AG04450 (cell line): ENCODE measurements around the gene VIPR2. TPM values are rescaled to one million over a fixed set of nuclear protein-coding genes. Genes with fewer than 3 reads are reported as not detected.

Source experiments
- CTCF ChIA-PET: fragments of 300-600, 350-600 bp; formaldehyde crosslinking; extraction: SDS; loops from one replicate; lab custom pipeline; 2022; ENCODE audit warnings: antibody characterized with exemption, inconsistent platforms; lab: Charles Lee
- POLR2A ChIA-PET: fragments of 350-600 bp; formaldehyde crosslinking; extraction: SDS; loops from one replicate; lab custom pipeline; 2021; ENCODE audit warnings: antibody characterized with exemption, inconsistent platforms; lab: Yijun Ruan, JAX
- DNase-seq: peaks from one replicate; pipeline ENCODE4 v3.0.0-alpha.2; 2011; ENCODE audit warnings: low read depth, low spot score
- H3K27ac ChIP-seq: one replicate; pipeline ENCODE4 v1.5.1; 2012; ENCODE audit warnings: low read depth, low read length, control low read depth
- H3K27me3 ChIP-seq: one replicate; pipeline ENCODE4 v1.6.0; 2012; ENCODE audit warnings: low read length; ENCODE audit not compliant: control insufficient read depth, insufficient read depth
- H3K4me3 ChIP-seq: 2 replicates; pipeline ENCODE4 v1.5.1; 2011; ENCODE audit warnings: mild to moderate bottlenecking, low read depth, low read length, control low read depth
- H3K9me3 ChIP-seq: 2 replicates; pipeline ENCODE4 v1.5.1; 2012; ENCODE audit warnings: low read length; ENCODE audit not compliant: control insufficient read depth, insufficient read depth
- polyA plus RNA-seq: library from polyadenylated mRNA; depleted of rRNA; stranded (reverse); fragments of >200 nt; gene quantifications from 2 replicates; pipeline ENCODE4 v1.2.3, GENCODE V29; 2011
- TF ChIP-seq, protein P1 (sequence below): IDR thresholded peaks from 2 replicates; pipeline ENCODE4 v1.5.1; 2011; ENCODE audit warnings: low read depth, low read length, control low read depth, inconsistent platforms

VIPR2 gene
- polyA plus RNA-seq, 1 experiment: not detected

DNA sequence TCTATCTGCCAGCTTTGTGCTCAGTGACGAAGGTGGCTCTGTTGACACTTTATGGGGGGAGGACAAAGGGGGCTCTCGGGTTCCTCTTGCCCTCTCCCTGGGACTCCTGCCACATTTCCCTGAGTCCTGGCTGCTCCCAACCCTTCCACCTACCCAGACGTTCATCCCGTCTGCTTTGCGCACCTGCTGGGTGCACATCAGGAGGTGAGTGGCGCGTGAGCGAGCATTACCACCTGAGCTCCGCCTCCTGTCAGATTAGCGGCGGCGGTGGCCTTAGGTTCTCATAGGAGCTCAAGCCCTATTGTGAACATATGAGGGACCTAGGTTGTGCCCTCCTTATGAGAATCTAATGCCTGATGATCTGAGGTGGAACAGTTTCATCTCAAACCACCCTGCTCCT lies 151.1 kb downstream of the VIPR2 start:
- ChIA-PET POLR2A (no interaction called here), CTCF (no interaction called here)
- H3K9me3 ChIP-seq: peaks cover 53% of the 10 kb centered on the region
- H3K4me3 ChIP-seq: no peak overlapping the region
- peaks cover 4% of the 10 kb centered on the region for H3K27me3 ChIP-seq
- TF ChIP-seq, protein P1, sequence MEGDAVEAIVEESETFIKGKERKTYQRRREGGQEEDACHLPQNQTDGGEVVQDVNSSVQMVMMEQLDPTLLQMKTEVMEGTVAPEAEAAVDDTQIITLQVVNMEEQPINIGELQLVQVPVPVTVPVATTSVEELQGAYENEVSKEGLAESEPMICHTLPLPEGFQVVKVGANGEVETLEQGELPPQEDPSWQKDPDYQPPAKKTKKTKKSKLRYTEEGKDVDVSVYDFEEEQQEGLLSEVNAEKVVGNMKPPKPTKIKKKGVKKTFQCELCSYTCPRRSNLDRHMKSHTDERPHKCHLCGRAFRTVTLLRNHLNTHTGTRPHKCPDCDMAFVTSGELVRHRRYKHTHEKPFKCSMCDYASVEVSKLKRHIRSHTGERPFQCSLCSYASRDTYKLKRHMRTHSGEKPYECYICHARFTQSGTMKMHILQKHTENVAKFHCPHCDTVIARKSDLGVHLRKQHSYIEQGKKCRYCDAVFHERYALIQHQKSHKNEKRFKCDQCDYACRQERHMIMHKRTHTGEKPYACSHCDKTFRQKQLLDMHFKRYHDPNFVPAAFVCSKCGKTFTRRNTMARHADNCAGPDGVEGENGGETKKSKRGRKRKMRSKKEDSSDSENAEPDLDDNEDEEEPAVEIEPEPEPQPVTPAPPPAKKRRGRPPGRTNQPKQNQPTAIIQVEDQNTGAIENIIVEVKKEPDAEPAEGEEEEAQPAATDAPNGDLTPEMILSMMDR: no peak
- no peak for DNase-seq
- H3K27ac ChIP-seq: no peak overlapping the region

DNA sequence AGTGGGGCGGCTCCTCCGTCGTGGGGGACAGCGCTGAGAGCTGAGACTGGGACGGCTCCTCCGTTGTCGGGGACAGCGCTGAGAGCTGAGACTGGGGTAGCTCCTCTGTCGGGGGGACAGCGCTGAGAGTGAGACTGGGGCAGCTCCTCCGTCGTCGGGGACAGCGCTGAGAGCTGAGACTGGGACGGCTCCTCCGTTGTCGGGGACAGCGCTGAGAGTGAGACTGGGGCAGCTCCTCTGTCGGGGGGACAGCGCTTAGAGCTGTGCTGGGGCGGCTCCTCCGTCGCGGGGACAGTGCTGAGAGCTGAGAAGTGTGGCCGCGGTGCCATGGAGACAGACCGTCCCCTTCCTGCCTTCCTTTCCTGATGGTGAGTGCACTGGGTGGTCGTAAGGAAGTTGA lies 151.9 kb downstream of the VIPR2 start:
- no peak overlapping the region for H3K27ac ChIP-seq
- H3K4me3 ChIP-seq: no peak overlapping the region
- CTCF ChIA-PET: no interaction called here
- TF ChIP-seq, protein P1: no peak
- H3K27me3 ChIP-seq: peaks cover 4% of the 10 kb centered on the region
- H3K9me3 ChIP-seq: peaks cover 49% of the 10 kb centered on the region
- POLR2A ChIA-PET: no interaction called here
- DNase-seq: no peak

DNA sequence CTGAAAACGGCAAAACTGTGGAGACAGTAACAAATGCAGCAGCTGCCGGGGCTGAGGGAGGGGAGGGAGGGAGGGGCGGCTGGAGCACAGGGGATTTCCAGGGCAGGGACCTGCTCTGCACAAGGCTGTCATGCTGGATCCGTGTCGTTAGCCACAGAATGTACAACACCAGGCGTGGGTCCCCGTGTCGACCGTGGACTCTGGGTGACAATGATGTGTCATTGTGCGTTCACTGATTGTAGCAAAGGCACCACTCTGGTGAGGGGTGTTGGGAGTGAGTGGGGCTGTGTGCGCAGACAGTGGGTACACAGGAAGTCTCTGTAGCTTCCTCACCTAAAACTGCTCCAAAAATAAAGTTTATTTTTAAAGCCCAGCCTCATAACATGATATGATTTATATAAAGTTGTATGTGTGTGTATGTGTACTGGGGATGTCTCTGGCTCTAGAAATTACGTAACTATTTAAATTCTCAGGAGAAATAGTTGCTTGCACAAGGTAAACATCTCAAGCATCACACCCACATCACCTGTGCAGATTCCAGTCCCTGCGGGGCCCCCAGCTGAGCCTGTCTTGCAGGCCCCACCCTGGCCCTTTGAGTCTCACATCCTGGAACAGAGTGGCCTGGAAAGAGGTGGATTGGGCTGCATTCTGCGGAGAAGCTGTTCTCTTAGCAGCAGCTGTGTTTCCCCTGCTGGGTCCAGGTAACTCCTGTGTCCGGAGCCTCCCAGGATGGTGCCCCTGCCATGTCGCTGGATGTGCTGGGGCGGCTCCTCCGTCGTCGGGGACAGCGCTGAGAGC lies 152.6 kb downstream of the VIPR2 start:
- no peak for DNase-seq
- ChIA-PET POLR2A (no interaction called here), CTCF (interaction anchor here (0.9 kb wide), 1 partner anchor 15 kb away, joined by 6 read pairs; no protein-coding TSS in a partner anchor)
- H3K27me3 ChIP-seq: peaks cover 4% of the 10 kb centered on the region
- TF ChIP-seq, protein P1: no peak
- no peak overlapping the region for H3K4me3 ChIP-seq
- H3K27ac ChIP-seq: no peak overlapping the region
- peaks cover 42% of the 10 kb centered on the region for H3K9me3 ChIP-seq

DNA sequence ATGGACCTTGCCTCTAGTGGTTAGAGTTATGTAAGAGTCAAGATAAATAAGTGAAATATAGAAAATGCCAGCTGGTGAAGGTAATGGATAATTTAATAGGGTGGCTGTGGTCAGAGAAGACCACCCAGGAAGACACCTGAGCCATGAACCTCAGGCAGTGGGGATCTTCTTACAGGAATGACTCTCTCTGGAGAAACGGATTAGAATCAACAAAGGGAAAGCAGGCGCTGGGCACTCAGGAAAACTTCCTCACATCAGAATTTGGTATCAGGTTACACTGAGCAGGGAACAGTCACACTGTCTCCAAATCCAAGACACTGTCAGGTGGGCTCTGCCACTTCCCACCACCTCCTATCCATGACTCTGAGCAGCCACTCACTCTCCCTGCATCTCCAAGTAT lies 155.7 kb downstream of the VIPR2 start:
- peaks cover 31% of the 10 kb centered on the region for H3K9me3 ChIP-seq
- no peak overlapping the region for H3K4me3 ChIP-seq
- TF ChIP-seq, protein P1: no peak
- peaks cover 4% of the 10 kb centered on the region for H3K27me3 ChIP-seq
- POLR2A ChIA-PET: no interaction called here
- H3K27ac ChIP-seq: no peak overlapping the region
- DNase-seq: no peak
- CTCF ChIA-PET: no interaction called here

DNA sequence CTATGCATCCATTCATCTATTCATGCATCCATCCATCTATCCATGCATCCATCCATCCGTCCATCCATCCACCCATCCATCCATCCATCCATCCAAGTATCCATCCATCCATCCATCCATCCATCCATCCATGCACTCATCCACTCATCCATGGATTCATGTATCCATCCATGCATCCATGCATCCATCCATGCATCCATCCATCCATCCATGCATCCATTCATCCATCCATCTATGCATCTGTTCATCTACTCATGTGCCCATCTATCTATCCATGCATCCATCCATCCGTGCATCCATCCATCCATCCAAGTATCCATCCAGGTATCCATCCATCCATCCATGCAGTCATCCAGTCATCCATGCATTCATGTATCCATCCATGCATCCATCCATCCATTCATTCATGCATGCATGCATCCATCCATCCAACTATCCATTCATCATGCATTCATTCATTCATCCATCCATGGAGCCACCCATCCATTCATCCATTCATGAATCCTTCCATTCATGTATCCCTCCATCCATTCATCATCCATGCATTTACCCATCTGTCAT lies 156.3 kb downstream of the VIPR2 start:
- H3K4me3 ChIP-seq: no peak overlapping the region
- TF ChIP-seq, protein P1: no peak
- ChIA-PET POLR2A (no interaction called here), CTCF (no interaction called here)
- H3K9me3 ChIP-seq: peaks cover 33% of the 10 kb centered on the region
- H3K27ac ChIP-seq: no peak overlapping the region
- peaks cover 4% of the 10 kb centered on the region for H3K27me3 ChIP-seq
- no peak for DNase-seq
